Sigmoid colon (tissue), 4 donors: ENCODE results near the gene THUMPD1.

Experiments
- CTCF ChIP-seq, 4 experiments: fragments of 450-650 bp in 3 of 4; fragments of 200-600 bp in 1 of 4; IDR thresholded peaks; one replicate each; pipeline ENCODE4 v1.5.1; 2016 to 2019; ENCODE audit warnings: antibody characterized with exemption in 4 of 4, mild to moderate bottlenecking in 3 of 4, moderate library complexity in 2 of 4
- EP300 ChIP-seq, 4 donors: sonication (generic); formaldehyde crosslinking; IDR thresholded peaks; one replicate each; pipeline ENCODE4 v1.6.1; 2017; ENCODE audit warnings: antibody characterized with exemption in 4 of 4

- TF ChIP-seq CTCF (IDR thresholded peaks at IDR 0.05) (no peak), EP300 (IDR thresholded peaks at IDR 0.05) (no peak)
These were observed 4.8 kb upstream of the THUMPD1 start for GRCh38 chr16:20746461-20746860.
